ENCODE results near the gene VAV2.
"Not testable (repeated sequence)": the region's sequence is repeated elsewhere in the genome, so short reads cannot be mapped to it uniquely, and the experiment has no call there.

The VAV2 gene

DNA sequence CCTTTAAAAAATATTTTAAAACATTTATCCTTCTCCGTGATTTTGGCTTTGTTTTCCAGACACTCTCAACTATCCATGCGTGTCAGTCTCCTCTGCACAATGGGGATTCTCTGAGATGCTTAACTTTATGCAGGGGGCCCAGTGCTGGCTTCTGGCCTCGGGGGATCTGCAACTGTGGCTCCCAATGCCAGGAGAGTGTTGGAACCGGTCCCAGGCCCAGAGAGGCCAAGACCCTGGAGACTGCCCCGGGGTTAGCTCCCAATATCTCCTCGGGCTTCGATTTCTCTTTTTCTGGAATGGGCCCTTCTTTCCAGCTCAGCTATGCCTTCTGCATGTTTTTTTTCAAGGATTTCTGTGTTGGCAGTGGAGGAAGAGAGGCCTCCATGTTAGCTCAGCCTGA is 233.9 kb downstream of the VAV2 start:
- H3K27ac ChIP-seq: no peak overlapping the region
- TF ChIP-seq, protein P1, sequence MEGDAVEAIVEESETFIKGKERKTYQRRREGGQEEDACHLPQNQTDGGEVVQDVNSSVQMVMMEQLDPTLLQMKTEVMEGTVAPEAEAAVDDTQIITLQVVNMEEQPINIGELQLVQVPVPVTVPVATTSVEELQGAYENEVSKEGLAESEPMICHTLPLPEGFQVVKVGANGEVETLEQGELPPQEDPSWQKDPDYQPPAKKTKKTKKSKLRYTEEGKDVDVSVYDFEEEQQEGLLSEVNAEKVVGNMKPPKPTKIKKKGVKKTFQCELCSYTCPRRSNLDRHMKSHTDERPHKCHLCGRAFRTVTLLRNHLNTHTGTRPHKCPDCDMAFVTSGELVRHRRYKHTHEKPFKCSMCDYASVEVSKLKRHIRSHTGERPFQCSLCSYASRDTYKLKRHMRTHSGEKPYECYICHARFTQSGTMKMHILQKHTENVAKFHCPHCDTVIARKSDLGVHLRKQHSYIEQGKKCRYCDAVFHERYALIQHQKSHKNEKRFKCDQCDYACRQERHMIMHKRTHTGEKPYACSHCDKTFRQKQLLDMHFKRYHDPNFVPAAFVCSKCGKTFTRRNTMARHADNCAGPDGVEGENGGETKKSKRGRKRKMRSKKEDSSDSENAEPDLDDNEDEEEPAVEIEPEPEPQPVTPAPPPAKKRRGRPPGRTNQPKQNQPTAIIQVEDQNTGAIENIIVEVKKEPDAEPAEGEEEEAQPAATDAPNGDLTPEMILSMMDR (conservative IDR thresholded peaks at IDR 0.05): no peak

DNA sequence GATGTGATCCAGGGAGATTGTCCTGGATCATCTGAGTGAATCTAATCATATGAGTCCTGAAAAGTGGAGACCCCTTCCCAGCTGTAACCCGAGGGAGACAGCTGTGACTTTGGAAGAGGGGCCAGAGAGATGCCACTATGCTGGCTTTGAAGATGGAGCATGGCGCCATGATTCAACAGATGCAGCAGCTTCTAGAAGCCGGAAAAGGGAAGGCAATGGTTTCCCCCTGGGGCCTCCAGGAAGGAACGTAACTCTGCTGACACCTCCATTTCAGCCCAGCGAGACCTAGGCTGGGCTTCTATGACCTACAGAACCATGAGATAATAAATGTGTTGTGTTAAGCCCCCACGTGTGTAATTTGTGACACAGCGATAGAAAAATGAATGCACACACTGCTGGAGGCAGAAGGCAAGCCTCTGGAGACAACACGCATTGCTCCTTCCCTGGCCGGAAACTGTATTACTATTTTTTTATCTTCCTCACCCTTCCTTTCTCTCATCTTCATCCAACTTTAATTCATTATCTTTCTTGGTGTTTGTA is 237.4 kb downstream of the VAV2 start:
- TF ChIP-seq, protein P1 (conservative IDR thresholded peaks at IDR 0.05): no peak
- H3K27ac ChIP-seq: no peak overlapping the region

DNA sequence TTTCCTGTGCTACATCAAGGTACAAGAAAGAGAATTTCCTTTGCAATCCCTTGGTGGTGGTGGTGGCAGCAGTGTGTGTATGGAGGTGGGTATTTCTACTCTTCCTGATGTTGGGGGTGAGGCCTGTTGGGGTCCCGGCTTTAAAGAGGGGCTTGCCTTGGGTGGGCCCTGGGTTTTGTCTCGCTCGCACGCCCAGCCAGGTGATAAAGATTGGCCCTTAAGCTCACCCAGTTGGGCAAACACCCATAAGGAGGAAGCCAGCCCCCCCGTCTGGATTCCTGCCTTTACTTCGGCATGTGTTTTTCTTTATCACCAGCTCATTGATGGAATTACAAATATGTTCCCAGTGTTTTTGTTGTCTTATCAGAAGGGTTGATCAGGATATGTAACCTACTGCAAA is 237.9 kb downstream of the VAV2 start:
- H3K27ac ChIP-seq: no peak overlapping the region
- TF ChIP-seq, protein P1 (conservative IDR thresholded peaks at IDR 0.05): no peak

DNA sequence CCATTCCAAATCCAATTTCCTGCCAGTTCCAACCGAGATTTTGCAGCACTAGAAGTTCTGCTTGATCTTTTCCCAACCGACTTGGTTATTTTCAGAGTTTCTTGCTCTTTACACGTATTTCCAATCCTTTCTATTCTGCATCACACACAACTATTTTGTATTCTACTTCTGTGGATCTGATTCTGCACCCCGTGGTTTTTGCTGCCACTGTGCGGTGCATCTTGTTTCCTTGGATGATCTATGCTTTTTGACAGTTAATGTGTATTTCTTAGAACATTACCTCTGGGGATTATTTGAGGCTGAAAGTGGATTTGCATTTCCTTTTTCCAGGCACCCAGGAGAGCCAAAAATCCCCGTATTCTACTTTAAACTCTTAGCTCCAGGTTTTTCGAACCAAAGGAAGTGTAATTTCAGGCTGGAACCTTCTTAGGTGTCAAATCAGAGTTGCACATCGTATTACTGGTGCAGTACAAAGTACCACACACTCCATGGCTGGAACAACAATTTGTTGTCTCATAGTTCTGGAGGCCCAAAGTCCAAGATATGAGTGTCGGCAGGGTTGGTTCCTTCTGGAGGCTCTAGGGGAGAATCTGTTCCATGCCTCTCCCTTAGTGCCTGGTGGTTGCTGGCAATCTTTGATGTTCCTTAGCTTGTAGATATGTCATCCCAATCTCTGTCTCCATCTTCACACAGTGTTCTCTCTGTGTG is 239.2 kb downstream of the VAV2 start:
- TF ChIP-seq, protein P1 (conservative IDR thresholded peaks at IDR 0.05): no peak
- no peak overlapping the region for H3K27ac ChIP-seq

DNA sequence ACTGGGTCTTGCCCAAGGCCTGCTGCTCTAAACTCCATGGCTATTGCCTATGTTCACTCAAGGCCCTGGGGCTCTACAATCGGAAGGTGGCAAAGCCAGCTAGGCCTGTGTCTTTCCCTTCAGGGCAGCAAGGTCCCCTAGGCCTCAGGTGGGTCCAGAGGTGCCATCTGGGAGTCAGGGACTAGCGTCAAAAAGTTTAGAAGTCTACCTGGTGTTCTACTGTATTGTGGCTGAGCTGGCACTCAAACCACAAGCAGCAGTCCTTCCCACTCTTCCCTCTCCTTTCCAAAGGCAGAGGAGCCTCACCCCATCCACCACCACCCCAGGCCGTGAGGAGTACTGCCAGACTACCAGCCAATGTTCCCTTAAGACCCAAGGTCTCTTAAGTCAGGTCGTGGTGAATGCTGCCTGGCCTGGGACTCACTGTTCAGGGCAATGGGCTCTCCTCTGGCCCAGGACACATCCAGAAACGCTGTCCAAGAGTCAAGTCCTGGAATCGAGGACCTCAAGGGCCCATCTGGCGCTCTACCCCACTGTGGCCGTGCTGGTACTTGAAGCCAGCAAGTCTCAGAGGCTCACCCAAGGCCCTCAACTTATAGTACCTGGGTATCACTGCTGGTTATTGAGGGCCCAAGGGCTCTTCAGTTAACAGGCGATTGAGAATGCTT is 241.0 kb downstream of the VAV2 start:
- H3K27ac ChIP-seq: no peak overlapping the region
- TF ChIP-seq, protein P1 (conservative IDR thresholded peaks at IDR 0.05): no peak

DNA sequence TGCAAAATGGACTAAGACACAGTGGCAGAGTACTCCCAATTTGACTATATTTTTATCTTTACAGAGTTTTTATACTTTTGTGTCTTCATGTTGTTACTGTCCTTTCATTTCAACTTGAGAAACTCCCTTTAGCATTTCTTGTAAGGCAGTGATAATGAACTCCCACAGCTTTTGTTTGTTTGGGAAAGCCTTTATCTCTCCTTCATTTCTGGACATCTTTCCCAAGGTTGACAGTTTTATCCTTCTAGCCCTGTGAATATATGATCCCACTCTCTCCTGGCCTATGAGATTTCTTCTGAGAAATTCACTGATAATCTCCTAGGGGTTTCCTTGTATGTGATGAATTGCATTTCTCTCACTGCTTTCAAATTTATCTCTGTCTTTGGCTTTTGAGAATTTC is 244.8 kb downstream of the VAV2 start:
- H3K27ac ChIP-seq: no peak overlapping the region
- TF ChIP-seq, protein P1 (conservative IDR thresholded peaks at IDR 0.05): no peak

DNA sequence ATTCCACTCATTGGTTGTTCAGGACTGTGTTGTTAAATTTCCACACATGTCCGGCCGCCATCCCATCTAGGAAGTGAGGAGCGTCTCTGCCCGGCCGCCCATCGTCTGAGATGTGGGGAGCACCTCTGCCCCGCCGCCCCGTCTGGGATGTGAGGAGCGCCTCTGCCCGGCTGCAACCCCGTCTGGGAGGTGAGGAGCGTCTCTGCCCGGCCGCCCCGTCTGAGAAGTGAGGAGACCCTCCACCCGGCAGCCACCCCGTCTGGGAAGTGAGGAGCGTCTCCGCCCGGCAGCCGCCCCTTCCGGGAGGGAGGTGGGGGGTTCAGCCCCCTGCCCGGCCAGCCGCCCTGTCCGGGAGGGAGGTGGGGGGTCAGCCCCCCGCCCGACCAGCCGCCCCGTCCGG is 247.6 kb downstream of the VAV2 start:
- not testable (repeated sequence) for H3K27ac ChIP-seq

All from VCaP (cell line).